ENCODE data around the gene CCDC61. TPM values are rescaled to one million over a fixed set of nuclear protein-coding genes. Genes with fewer than 3 reads are reported as not detected.

The CCDC61 gene
- total and polyA plus RNA-seq, 2 of the 8 experiments (the other 6 are each of a cell fraction or from before 2014, with no cell fraction given): 7.8 to 17.4 TPM

- Histone ChIP-seq H2AK5ac (ENCODE audit: low read depth, low read length) (no peak overlapping the region), H3K9ac (replicated peaks in 1 of 4; ENCODE audit: extremely low read depth in 1 of 4, low read depth in 3 of 4, low read length in 3 of 4) (no peak overlapping the region), H2AFZ (ENCODE audit: low read length) (no peak overlapping the region), H3K79me1 (ENCODE audit: low read depth, low read length) (peaks cover 5% of the 10 kb centered on the region; the same call in 1 of the 2 replicates), H3K27me3 (replicated peaks in 1 of 4; ENCODE audit: control insufficient read depth in 3 of 4, extremely low read depth in 1 of 4, insufficient read depth in 3 of 4, low read length in 3 of 4) (peaks cover 0 to 5% (median 2%) of the 10 kb centered on the region in 4 experiments; a peak in 3 of 7 replicates), H3K4me1 (replicated peaks in 1 of 4; ENCODE audit: control insufficient read depth in 3 of 4, insufficient read depth in 4 of 4, low read length in 3 of 4) (peaks cover 2 to 9% (median 7%) of the 10 kb centered on the region in 4 experiments; a peak in 5 of 7 replicates), H3K9me3 (ENCODE audit: insufficient read depth in 2 of 2, low read depth in 1 of 2, low read length in 1 of 2) (no peaks in the 10 kb centered on the region), H2BK120ac (replicated peaks; ENCODE audit: low read depth, low read length) (no peak overlapping the region), H2BK5ac (ENCODE audit: low read depth, low read length) (no peak overlapping the region), H4K91ac (replicated peaks; ENCODE audit: insufficient read length, low read length) (no peak overlapping the region), H4K8ac (ENCODE audit: extremely low read depth, insufficient read depth, low read length) (no peak overlapping the region), H3K56ac (replicated peaks; ENCODE audit: insufficient read length, low read depth, low read length) (no peak overlapping the region), H3K14ac (ENCODE audit: insufficient read length) (no peak overlapping the region), H2BK12ac (ENCODE audit: low read depth, low read length) (no peak overlapping the region), H3K4me2 (ENCODE audit: insufficient read depth in 1 of 2, low read depth in 2 of 2, low read length in 2 of 2) (no peak overlapping the region), H3K23me2 (ENCODE audit: low read depth, low read length) (peaks cover 8% of the 10 kb centered on the region; the same call in 1 of the 2 replicates), H3K18ac (ENCODE audit: extremely low read depth, low read length) (no peak overlapping the region), H3K79me2 (ENCODE audit: control insufficient read depth in 1 of 2, insufficient read depth in 2 of 2, low read length in 2 of 2) (no peaks in the 10 kb centered on the region), H3K4me3 (ENCODE audit: extremely low read depth in 1 of 4, insufficient read depth in 2 of 4, low read depth in 3 of 4, low read length in 4 of 4) (no peak overlapping the region), H4K20me1 (replicated peaks in 1 of 2; ENCODE audit: control insufficient read depth in 1 of 2, insufficient read depth in 2 of 2, low read length in 2 of 2) (peaks cover 9 to 10% of the 10 kb centered on the region in 2 experiments), H3K4ac (replicated peaks; ENCODE audit: insufficient read length, low read depth, low read length) (no peak overlapping the region), H3K36me3 (ENCODE audit: control insufficient read depth in 2 of 4, insufficient read depth in 4 of 4, low read length in 3 of 4) (peaks cover 0 to 3% (median 0%) of the 10 kb centered on the region in 4 experiments; a peak in 1 of 8 replicates), H3K23ac (ENCODE audit: insufficient read length) (no peak overlapping the region), H2BK20ac (ENCODE audit: low read length) (no peak overlapping the region), H2BK15ac (ENCODE audit: low read length) (no peak overlapping the region), H4K5ac (ENCODE audit: insufficient read length, low read depth, low read length) (no peak overlapping the region), H3K27ac (ENCODE audit: low read depth, low read length) (no peak overlapping the region)
- DNase-seq (ENCODE audit: low read depth in 1 of 2, low spot score in 2 of 2) (no peak), FAIRE-seq (no peak)
- ChIA-PET POLR2A (ENCODE audit: partially characterized antibody) (interaction anchor here (1.4 to 1.6 kb wide), 2 partner anchors 9 to 17 kb away, joined by 3 read pairs; no protein-coding TSS in a partner anchor), CTCF (ENCODE audit: partially characterized antibody) (interaction anchor here (1.2 kb wide), 2 partner anchors 56 to 88 kb away, joined by 3 read pairs; partner anchors contain the start of gene NANOS2)
- 85% methylated on average over 5 of the region's 5 CpGs; no CpG with 5 or more reads in 1 of the 2 experiments for WGBS, 2 experiments (ENCODE audit: extremely low coverage in 1 of 2, insufficient coverage in 1 of 2, insufficient read length in 1 of 2, insufficient replicate concordance in 2 of 2, low coverage in 1 of 2, low lambda C conversion rate in 2 of 2, missing lambda C conversion rate in 1 of 2)
- no peak for TF ChIP-seq BCL11A (IDR thresholded peaks at IDR 0.05; ENCODE audit: low read depth in 2 of 2, low read length in 2 of 2)
- 0 out of 2 replicates have a peak, but pooled peaks have one; percentile 8 for TF ChIP-seq KDM1A (IDR thresholded peaks at IDR 0.05; ENCODE audit: borderline replicate concordance, low read length)
- TF ChIP-seq GABPA (IDR thresholded peaks at IDR 0.05; ENCODE audit: borderline replicate concordance, insufficient read depth, low read length): no peak
- TF ChIP-seq SP4 (IDR thresholded peaks at IDR 0.05; ENCODE audit: low read length): no peak
- no peak for TF ChIP-seq GTF2F1 (IDR thresholded peaks at IDR 0.05; ENCODE audit: borderline replicate concordance, low read depth, low read length)
Measured at GRCh38 chr19:45969676-45970075, 25.6 kb upstream of the CCDC61 start.

Data from H1 (cell line).